Measurements from ENCODE around the gene FAT3.

DNA sequence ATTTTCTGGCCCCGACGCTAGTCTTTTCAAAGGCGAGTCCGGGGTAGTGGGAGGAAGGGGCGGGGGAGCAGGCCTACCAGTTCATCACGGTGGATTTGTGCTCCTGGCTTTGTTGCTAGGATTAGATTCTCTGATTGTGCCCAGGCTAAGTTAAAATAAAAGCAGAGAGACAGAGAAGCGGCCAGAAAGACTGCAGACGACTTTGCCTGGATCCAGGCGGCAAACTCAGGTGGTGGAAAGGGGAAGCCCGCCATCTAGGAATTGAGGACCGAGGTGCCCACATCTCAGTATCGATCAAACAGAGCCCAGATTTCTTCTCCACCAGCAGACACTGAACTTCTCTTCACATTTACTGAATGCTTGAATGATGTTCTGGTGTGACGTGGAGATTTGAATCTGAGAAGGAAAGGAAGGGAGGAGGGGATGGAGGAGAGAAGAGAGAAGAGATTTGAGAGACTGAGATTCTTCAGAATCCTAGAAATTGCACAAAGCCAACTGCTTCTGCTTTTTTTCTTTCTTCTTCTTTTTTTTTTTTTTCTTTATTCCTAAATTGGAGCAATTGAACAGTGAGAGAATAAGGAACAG lies 2.7 kb downstream of the FAT3 start:
- peak; percentile 61 for TF ChIP-seq EZH2 (IDR thresholded peaks at IDR 0.05; ENCODE audit: low read length)
- TF ChIP-seq, protein P1, sequence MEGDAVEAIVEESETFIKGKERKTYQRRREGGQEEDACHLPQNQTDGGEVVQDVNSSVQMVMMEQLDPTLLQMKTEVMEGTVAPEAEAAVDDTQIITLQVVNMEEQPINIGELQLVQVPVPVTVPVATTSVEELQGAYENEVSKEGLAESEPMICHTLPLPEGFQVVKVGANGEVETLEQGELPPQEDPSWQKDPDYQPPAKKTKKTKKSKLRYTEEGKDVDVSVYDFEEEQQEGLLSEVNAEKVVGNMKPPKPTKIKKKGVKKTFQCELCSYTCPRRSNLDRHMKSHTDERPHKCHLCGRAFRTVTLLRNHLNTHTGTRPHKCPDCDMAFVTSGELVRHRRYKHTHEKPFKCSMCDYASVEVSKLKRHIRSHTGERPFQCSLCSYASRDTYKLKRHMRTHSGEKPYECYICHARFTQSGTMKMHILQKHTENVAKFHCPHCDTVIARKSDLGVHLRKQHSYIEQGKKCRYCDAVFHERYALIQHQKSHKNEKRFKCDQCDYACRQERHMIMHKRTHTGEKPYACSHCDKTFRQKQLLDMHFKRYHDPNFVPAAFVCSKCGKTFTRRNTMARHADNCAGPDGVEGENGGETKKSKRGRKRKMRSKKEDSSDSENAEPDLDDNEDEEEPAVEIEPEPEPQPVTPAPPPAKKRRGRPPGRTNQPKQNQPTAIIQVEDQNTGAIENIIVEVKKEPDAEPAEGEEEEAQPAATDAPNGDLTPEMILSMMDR (optimal IDR thresholded peaks at IDR 0.05 in 1 of 3, IDR thresholded peaks at IDR 0.05 in 1 of 3, conservative IDR thresholded peaks at IDR 0.05 in 1 of 3; ENCODE audit: extremely low read depth in 1 of 3, insufficient read depth in 2 of 3, low read length in 3 of 3), result no peak
